ENCODE data around the gene UPK1B. TPM values are rescaled to one million over a fixed set of nuclear protein-coding genes. Genes with fewer than 3 reads are reported as not detected.

The UPK1B gene
- total RNA-seq, 1 donor from 2014 or later, result not detected

DNA sequence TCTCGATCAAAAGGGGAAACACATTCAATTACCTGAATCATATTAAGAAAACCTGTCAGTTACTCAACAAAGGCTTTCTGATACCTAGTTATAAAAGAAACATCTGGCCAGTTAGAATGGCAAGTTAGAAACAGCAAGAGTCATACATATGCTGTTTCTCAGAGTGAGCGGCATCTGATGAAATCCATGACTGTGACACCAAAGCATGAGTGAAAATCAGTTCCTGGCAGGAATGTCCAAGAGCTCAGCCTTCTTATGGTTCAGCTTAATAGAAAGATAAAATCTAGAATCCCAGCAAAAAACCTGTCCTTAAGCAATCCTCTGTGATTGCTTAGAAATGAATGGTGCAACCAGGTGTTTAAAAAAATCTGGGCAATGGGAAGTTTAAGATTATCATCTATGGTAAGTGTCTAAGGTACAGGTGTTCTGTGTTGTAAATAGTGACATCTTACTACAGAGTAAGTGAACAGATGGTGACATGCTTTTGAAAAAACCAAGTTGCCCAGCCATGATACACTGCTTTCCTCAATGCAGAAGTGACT is 48.5 kb downstream of the UPK1B start:
- Histone ChIP-seq H3K36me3 (peaks cover 17% of the 10 kb centered on the region), H3K4me2 (no peak overlapping the region), H2AFZ (replicated peaks) (no peak overlapping the region), H3K4me1 (no peaks in the 10 kb centered on the region), H3K79me2 (ENCODE audit: low read depth) (no peaks in the 10 kb centered on the region), H3K27me3 (no peaks in the 10 kb centered on the region), H3K9me3 (ENCODE audit: low read depth) (no peaks in the 10 kb centered on the region), H3F3A (ENCODE audit: low read depth) (no peaks in the 10 kb centered on the region), H3K4me3 (no peak overlapping the region), H4K20me1 (ENCODE audit: low read depth) (no peaks in the 10 kb centered on the region), H3K27ac (no peak overlapping the region), H3K9ac (no peak overlapping the region)
- Mint-ChIP-seq H3K4me1 (peaks cover 6% of the 10 kb centered on the region), H3K9me3 (no peaks in the 10 kb centered on the region), H3K36me3 (peaks cover 23% of the 10 kb centered on the region), H3K27ac (no peak overlapping the region), H3K4me3 (no peak overlapping the region), H3K27me3 (ENCODE audit: insufficient read depth, low read depth) (peaks cover 4% of the 10 kb centered on the region)
- no peak for TF ChIP-seq EZH2phosphoT487 (IDR thresholded peaks at IDR 0.05)
- TF ChIP-seq EZH2 (IDR thresholded peaks at IDR 0.05), result no peak
- no peak for DNase-seq (ENCODE audit: low spot score)

DNA sequence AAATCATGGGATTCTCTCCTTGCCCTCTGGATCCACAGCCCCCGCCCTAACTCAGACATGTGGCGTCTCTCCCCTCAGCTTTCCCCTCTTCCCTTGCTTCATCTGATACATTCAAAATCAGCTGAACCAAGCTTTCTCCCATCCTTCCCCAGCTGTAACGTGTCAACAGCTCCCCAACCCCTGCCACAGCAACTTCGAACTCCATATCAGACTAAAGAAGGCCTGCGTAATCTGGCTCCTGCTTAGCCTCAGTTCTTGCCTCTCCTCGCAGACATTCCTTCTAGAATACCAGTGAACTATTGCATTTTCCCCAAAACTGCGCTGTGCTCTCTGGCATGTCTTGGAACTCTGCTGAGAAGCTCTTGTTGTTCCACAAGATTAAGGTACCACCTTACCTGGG is 49.0 kb downstream of the UPK1B start:
- no peaks in the 10 kb centered on the region for H3F3A ChIP-seq (ENCODE audit: low read depth)
- H3K4me1 ChIP-seq, result no peaks in the 10 kb centered on the region
- H3K27ac ChIP-seq, result no peak overlapping the region
- DNase-seq (ENCODE audit: low spot score), result no peak
- no peaks in the 10 kb centered on the region for H3K9me3 ChIP-seq (ENCODE audit: low read depth)
- H3K27me3 Mint-ChIP-seq (ENCODE audit: insufficient read depth, low read depth), result peaks cover 4% of the 10 kb centered on the region
- H2AFZ ChIP-seq (replicated peaks), result no peak overlapping the region
- H3K79me2 ChIP-seq (ENCODE audit: low read depth), result no peaks in the 10 kb centered on the region
- peaks cover 6% of the 10 kb centered on the region for H3K4me1 Mint-ChIP-seq
- no peak overlapping the region for H3K27ac Mint-ChIP-seq
- no peaks in the 10 kb centered on the region for H3K9me3 Mint-ChIP-seq
- no peak for TF ChIP-seq EZH2phosphoT487 (IDR thresholded peaks at IDR 0.05)
- TF ChIP-seq EZH2 (IDR thresholded peaks at IDR 0.05), result no peak
- TF ChIP-seq, protein P1, sequence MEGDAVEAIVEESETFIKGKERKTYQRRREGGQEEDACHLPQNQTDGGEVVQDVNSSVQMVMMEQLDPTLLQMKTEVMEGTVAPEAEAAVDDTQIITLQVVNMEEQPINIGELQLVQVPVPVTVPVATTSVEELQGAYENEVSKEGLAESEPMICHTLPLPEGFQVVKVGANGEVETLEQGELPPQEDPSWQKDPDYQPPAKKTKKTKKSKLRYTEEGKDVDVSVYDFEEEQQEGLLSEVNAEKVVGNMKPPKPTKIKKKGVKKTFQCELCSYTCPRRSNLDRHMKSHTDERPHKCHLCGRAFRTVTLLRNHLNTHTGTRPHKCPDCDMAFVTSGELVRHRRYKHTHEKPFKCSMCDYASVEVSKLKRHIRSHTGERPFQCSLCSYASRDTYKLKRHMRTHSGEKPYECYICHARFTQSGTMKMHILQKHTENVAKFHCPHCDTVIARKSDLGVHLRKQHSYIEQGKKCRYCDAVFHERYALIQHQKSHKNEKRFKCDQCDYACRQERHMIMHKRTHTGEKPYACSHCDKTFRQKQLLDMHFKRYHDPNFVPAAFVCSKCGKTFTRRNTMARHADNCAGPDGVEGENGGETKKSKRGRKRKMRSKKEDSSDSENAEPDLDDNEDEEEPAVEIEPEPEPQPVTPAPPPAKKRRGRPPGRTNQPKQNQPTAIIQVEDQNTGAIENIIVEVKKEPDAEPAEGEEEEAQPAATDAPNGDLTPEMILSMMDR (IDR thresholded peaks at IDR 0.05), result no peak
- peaks cover 17% of the 10 kb centered on the region for H3K36me3 ChIP-seq
- H3K27me3 ChIP-seq, result no peaks in the 10 kb centered on the region
- no peak overlapping the region for H3K4me2 ChIP-seq
- no peaks in the 10 kb centered on the region for H4K20me1 ChIP-seq (ENCODE audit: low read depth)
- no peak overlapping the region for H3K4me3 ChIP-seq
- H3K36me3 Mint-ChIP-seq, result peaks cover 23% of the 10 kb centered on the region
- H3K9ac ChIP-seq, result no peak overlapping the region
- H3K4me3 Mint-ChIP-seq, result no peak overlapping the region

DNA sequence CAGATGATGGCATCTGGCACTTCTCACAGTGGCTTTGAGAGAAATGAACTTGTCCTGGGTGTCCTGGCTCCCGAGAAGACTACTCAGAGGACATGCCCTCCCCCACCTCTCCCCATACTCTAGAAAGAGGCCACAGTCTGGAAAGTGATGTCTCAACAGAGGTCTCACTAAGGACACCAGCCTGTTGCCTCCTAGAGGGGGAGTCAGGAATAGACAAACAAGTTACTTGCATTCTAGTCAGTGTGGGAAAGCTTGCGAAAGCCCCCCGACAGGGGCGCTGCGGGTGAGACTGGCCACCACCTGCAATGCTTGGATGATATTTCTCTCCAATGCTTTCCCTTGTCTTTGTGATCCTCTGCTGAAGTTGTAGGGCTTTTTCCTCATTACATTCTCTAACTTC is 50.1 kb downstream of the UPK1B start:
- no peak overlapping the region for H2AFZ ChIP-seq (replicated peaks)
- no peak overlapping the region for H3K9ac ChIP-seq
- H4K20me1 ChIP-seq (ENCODE audit: low read depth), result no peaks in the 10 kb centered on the region
- TF ChIP-seq EZH2phosphoT487 (IDR thresholded peaks at IDR 0.05), result no peak
- TF ChIP-seq, protein P1 (IDR thresholded peaks at IDR 0.05), result no peak
- no peak for TF ChIP-seq EZH2 (IDR thresholded peaks at IDR 0.05)
- Mint-ChIP-seq H3K9me3 (no peaks in the 10 kb centered on the region), H3K4me1 (peaks cover 6% of the 10 kb centered on the region), H3K27ac (no peak overlapping the region), H3K4me3 (no peak overlapping the region), H3K36me3 (peaks cover 21% of the 10 kb centered on the region), H3K27me3 (ENCODE audit: insufficient read depth, low read depth) (peaks cover 4% of the 10 kb centered on the region)
- H3K79me2 ChIP-seq (ENCODE audit: low read depth), result no peaks in the 10 kb centered on the region
- H3K9me3 ChIP-seq (ENCODE audit: low read depth), result no peaks in the 10 kb centered on the region
- H3K27me3 ChIP-seq, result no peaks in the 10 kb centered on the region
- H3F3A ChIP-seq (ENCODE audit: low read depth), result no peaks in the 10 kb centered on the region
- no peak overlapping the region for H3K27ac ChIP-seq
- H3K4me2 ChIP-seq, result no peak overlapping the region
- no peak for DNase-seq (ENCODE audit: low spot score)
- no peak overlapping the region for H3K4me3 ChIP-seq
- H3K4me1 ChIP-seq, result no peaks in the 10 kb centered on the region
- peaks cover 17% of the 10 kb centered on the region for H3K36me3 ChIP-seq

DNA sequence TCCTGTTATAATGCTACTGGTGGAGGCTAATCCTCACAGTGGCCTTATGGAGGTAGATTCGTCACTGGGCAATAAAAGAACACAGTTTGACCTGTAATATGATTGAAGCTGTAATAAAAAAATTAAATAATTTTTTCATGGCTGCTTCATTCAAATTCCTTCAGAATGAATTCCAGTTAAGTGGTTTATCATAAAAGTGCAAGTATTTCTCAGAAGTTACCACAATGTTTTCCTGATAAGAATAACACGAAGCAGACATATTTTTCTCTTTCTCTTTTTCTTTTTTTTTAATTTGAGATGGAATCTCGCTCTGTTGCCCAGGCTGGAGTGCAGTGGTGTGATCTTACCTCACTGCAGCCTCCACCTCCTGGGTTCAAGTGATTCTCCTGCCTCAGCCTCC is 51.7 kb downstream of the UPK1B start:
- no peak overlapping the region for H3K27ac Mint-ChIP-seq
- Histone ChIP-seq H3K27me3 (no peaks in the 10 kb centered on the region), H3F3A (ENCODE audit: low read depth) (no peaks in the 10 kb centered on the region), H3K36me3 (peaks cover 19% of the 10 kb centered on the region), H3K4me2 (no peak overlapping the region), H3K4me1 (no peaks in the 10 kb centered on the region), H4K20me1 (ENCODE audit: low read depth) (no peaks in the 10 kb centered on the region), H2AFZ (replicated peaks) (no peak overlapping the region), H3K4me3 (no peak overlapping the region), H3K27ac (no peak overlapping the region), H3K9me3 (ENCODE audit: low read depth) (no peaks in the 10 kb centered on the region), H3K79me2 (ENCODE audit: low read depth) (no peaks in the 10 kb centered on the region), H3K9ac (no peak overlapping the region)
- no peak for DNase-seq (ENCODE audit: low spot score)
- H3K9me3 Mint-ChIP-seq, result no peaks in the 10 kb centered on the region
- H3K4me3 Mint-ChIP-seq, result no peak overlapping the region
- TF ChIP-seq EZH2 (IDR thresholded peaks at IDR 0.05) (no peak), EZH2phosphoT487 (IDR thresholded peaks at IDR 0.05) (no peak)
- TF ChIP-seq, protein P1 (IDR thresholded peaks at IDR 0.05), result no peak
- peaks cover 4% of the 10 kb centered on the region for H3K4me1 Mint-ChIP-seq
- H3K27me3 Mint-ChIP-seq (ENCODE audit: insufficient read depth, low read depth), result peaks cover 2% of the 10 kb centered on the region
- peaks cover 26% of the 10 kb centered on the region for H3K36me3 Mint-ChIP-seq
